Mesothelial cell of epicardium (in vitro differentiated cells): Measurements from ENCODE around the gene CD4. TPM values are rescaled to one million over a fixed set of nuclear protein-coding genes. Genes with fewer than 3 reads are reported as not detected.
"Not testable (repeated sequence)": the region's sequence is repeated elsewhere in the genome, so short reads cannot be mapped to it uniquely, and the experiment has no call there.

Experiments used
- DNase-seq, 2 experiments: peaks; one replicate each; pipeline ENCODE4 v3.0.0; 2021; ENCODE audit warnings: low spot score in 2 of 2; ENCODE audit not compliant: unreplicated experiment in 2 of 2
- H3K27ac Mint-ChIP-seq: 2 replicates; pipeline ENCODE4 v1.8.0; 2021; ENCODE audit warnings: mixed read lengths
- H3K27me3 Mint-ChIP-seq: 2 replicates; pipeline ENCODE4 v1.8.0; 2021; ENCODE audit warnings: low read depth, mixed read lengths
- H3K36me3 Mint-ChIP-seq: 2 replicates; pipeline ENCODE4 v1.8.0; 2021; ENCODE audit warnings: mixed read lengths
- H3K4me1 Mint-ChIP-seq: 2 replicates; pipeline ENCODE4 v1.8.0; 2021; ENCODE audit warnings: mixed read lengths
- H3K4me3 Mint-ChIP-seq: 2 replicates; pipeline ENCODE4 v1.8.0; 2021; ENCODE audit warnings: mild to moderate bottlenecking, moderate library complexity, mixed read lengths
- H3K9me3 Mint-ChIP-seq: 2 replicates; pipeline ENCODE4 v1.8.0; 2021; ENCODE audit warnings: mixed read lengths
- total RNA-seq: library from RNA; stranded (reverse); gene quantifications from 3 replicates; pipeline ENCODE4 v1.2.1, GENCODE V29; 2021
- TF ChIP-seq, protein P1 (sequence below): fragments of 200-600 bp; sonication (generic); IDR thresholded peaks from one replicate; pipeline ENCODE4 v1.5.0; 2021; ENCODE audit warnings: antibody characterized with exemption; ENCODE audit not compliant: unreplicated experiment

CD4 gene
- total RNA-seq, 1 donor from 2014 or later: 3.8 TPM

DNA sequence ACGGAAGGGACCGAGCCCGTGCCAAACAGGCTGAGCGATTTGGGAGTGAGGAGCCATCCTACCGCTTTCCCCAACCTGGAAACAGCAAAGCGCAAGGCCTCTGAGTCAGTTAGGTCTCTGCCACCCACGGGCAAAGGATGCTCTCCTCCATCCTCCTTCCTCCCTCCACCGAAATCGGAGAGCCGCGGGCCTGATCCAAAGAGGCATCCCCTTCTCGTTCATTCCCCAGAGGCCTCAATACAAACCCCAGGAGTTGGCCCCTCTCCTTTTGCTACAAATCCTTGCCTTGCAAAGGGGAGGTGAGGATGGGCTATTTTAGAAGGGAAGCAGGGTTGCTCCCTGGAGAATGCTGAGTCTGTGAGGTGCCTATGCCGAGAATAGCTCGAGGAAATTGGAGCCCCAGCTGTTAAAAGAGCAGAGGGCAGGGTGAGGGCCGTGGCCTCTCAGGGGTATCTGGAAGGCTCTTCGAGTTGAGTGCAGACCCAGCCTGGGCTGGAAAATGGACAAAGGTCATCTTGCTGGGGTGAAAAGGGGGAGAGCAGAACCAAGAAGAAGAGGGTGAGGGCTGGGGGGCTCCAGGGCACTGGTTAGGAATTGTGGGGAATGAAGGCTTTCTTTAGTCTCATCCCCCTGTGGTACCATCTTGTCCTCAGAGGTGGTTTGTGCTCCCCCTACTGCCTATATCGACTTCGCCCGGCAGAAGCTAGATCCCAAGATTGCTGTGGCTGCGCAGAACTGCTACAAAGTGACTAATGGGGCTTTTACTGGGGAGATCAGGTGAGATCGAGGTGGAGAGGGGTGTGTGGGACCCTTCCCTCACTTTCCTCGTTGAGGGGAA is 79.1 kb downstream of the CD4 start:
- DNase-seq: no peak

DNA sequence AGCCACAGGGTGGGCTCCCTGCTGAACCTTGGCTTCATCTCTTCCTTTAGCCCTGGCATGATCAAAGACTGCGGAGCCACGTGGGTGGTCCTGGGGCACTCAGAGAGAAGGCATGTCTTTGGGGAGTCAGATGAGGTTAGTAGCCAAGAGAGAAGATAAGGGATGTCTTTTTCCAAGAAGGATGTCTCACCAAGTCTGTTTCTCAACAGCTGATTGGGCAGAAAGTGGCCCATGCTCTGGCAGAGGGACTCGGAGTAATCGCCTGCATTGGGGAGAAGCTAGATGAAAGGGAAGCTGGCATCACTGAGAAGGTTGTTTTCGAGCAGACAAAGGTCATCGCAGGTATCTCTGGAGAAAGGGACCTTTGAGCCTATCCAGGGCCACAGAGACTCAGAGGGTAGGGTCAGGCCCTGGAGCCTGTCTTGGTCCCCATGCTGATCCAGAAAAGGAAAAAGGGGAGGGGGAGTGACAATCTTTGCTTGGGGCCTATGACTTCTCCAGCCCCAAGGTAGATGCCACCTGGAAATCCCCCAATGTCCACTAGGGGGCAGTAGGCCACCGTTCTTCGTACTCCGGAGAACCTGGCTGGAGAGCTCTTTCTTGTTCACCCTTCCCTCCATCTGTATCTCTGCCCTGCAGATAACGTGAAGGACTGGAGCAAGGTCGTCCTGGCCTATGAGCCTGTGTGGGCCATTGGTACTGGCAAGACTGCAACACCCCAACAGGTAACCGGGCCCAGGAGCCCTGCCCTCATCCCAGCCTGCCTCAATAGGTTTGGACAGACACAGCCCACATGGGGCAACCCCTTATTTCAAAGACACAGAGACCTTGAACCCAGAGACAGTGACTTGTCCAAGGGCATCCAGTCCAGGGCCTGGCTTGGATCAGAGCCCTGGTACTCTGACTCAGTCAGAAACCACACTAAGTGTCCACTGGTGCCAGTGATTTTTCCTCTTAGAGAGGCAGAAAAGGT is 80.0 kb downstream of the CD4 start:
- Mint-ChIP-seq H3K9me3 (no peaks in the 10 kb centered on the region), H3K4me1 (peaks cover 34% of the 10 kb centered on the region), H3K36me3 (peaks cover 21% of the 10 kb centered on the region), H3K27me3 (no peaks in the 10 kb centered on the region), H3K27ac (peak overlapping the region; percentile 83), H3K4me3 (peak overlapping the region; percentile 93)
- DNase-seq: peak; percentile 70 to 89
- TF ChIP-seq, protein P1, sequence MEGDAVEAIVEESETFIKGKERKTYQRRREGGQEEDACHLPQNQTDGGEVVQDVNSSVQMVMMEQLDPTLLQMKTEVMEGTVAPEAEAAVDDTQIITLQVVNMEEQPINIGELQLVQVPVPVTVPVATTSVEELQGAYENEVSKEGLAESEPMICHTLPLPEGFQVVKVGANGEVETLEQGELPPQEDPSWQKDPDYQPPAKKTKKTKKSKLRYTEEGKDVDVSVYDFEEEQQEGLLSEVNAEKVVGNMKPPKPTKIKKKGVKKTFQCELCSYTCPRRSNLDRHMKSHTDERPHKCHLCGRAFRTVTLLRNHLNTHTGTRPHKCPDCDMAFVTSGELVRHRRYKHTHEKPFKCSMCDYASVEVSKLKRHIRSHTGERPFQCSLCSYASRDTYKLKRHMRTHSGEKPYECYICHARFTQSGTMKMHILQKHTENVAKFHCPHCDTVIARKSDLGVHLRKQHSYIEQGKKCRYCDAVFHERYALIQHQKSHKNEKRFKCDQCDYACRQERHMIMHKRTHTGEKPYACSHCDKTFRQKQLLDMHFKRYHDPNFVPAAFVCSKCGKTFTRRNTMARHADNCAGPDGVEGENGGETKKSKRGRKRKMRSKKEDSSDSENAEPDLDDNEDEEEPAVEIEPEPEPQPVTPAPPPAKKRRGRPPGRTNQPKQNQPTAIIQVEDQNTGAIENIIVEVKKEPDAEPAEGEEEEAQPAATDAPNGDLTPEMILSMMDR: peak; percentile 90

More for the DNA sequence above, 79.1 kb downstream of the CD4 start:
- H3K4me1 Mint-ChIP-seq: peaks cover 34% of the 10 kb centered on the region
- peak overlapping the region; percentile 93 for H3K4me3 Mint-ChIP-seq
- H3K27ac Mint-ChIP-seq: peak overlapping the region; percentile 83
- H3K36me3 Mint-ChIP-seq: peaks cover 25% of the 10 kb centered on the region
- no peaks in the 10 kb centered on the region for H3K9me3 Mint-ChIP-seq
- no peaks in the 10 kb centered on the region for H3K27me3 Mint-ChIP-seq
- TF ChIP-seq, protein P1: no peak

DNA sequence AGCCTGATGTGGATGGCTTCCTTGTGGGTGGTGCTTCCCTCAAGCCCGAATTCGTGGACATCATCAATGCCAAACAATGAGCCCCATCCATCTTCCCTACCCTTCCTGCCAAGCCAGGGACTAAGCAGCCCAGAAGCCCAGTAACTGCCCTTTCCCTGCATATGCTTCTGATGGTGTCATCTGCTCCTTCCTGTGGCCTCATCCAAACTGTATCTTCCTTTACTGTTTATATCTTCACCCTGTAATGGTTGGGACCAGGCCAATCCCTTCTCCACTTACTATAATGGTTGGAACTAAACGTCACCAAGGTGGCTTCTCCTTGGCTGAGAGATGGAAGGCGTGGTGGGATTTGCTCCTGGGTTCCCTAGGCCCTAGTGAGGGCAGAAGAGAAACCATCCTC is 81.0 kb downstream of the CD4 start:
- Mint-ChIP-seq H3K36me3 (peaks cover 13% of the 10 kb centered on the region), H3K4me1 (peaks cover 34% of the 10 kb centered on the region)
- not testable (repeated sequence) for H3K27ac Mint-ChIP-seq

More for the DNA sequence above, 81.0 kb downstream of the CD4 start:
- not testable (repeated sequence) for H3K27me3 Mint-ChIP-seq, H3K4me3 Mint-ChIP-seq, DNase-seq, H3K9me3 Mint-ChIP-seq

Other genes starting within 250 kb of the CD4 start
- gene IFFO1, start 233.5 kb upstream of the CD4 start, total RNA-seq: 14.8 to 16.1 TPM (median 14.8 TPM) in 3 replicates
- 51.8 to 58.6 TPM (median 56.6 TPM) in 3 replicates for gene NOP2, start 221.2 kb upstream of the CD4 start, total RNA-seq
- 332 to 358 TPM (median 332 TPM) in 3 replicates for gene CHD4, start 182.1 kb upstream of the CD4 start, total RNA-seq
- gene LPAR5, start 153.6 kb upstream of the CD4 start, total RNA-seq: 1.3 to 1.7 TPM (median 1.3 TPM) in 3 replicates
- gene ACRBP, start 142.1 kb upstream of the CD4 start, total RNA-seq: 2.7 to 3.7 TPM (median 3.5 TPM) in 3 replicates
- 63.5 to 69.0 TPM (median 64.2 TPM) in 3 replicates for gene ING4, start 126.4 kb upstream of the CD4 start, total RNA-seq
- 94.9 to 101 TPM (median 96.3 TPM) in 3 replicates for gene ZNF384, start 100.2 kb upstream of the CD4 start, total RNA-seq
- gene PIANP, start 88.7 kb upstream of the CD4 start, total RNA-seq: 3.7 to 6.0 TPM (median 3.9 TPM) in 3 replicates
- gene COPS7A, start 65.5 kb upstream of the CD4 start, total RNA-seq: 34.1 to 37.6 TPM (median 34.8 TPM) in 3 replicates
- gene MLF2, start 36.4 kb upstream of the CD4 start, total RNA-seq: 195 to 203 TPM (median 202 TPM) in 3 replicates
- 320 to 338 TPM (median 323 TPM) in 3 replicates for gene PTMS, start 23.2 kb upstream of the CD4 start, total RNA-seq
- gene LAG3, start 17.0 kb upstream of the CD4 start, total RNA-seq: 2.7 to 3.8 TPM (median 3.5 TPM) in 3 replicates
- 10.8 to 11.5 TPM (median 11.0 TPM) in 3 replicates for gene GPR162, start 32.3 kb downstream of the CD4 start, total RNA-seq
- gene P3H3, start 38.9 kb downstream of the CD4 start, total RNA-seq: 80.7 to 86.2 TPM (median 83.8 TPM) in 3 replicates
- gene GNB3, start 51.4 kb downstream of the CD4 start, total RNA-seq: 22.9 to 24.3 TPM (median 23.0 TPM) in 3 replicates
- gene CDCA3, start 61.8 kb downstream of the CD4 start, total RNA-seq: 11.9 to 18.6 TPM (median 14.3 TPM) in 3 replicates
- 119 to 126 TPM (median 122 TPM) in 3 replicates for gene USP5, start 62.6 kb downstream of the CD4 start, total RNA-seq
- gene TPI1, start 78.0 kb downstream of the CD4 start, total RNA-seq: 473 to 488 TPM (median 484 TPM) in 3 replicates
- 2.4 to 4.1 TPM (median 2.9 TPM) in 3 replicates for gene SPSB2, start 83.8 kb downstream of the CD4 start, total RNA-seq
- gene LRRC23, start 115.3 kb downstream of the CD4 start, total RNA-seq: 11.6 to 14.4 TPM (median 13.4 TPM) in 3 replicates
- 30.2 to 30.7 TPM (median 30.2 TPM) in 3 replicates for gene ENO2, start 125.1 kb downstream of the CD4 start, total RNA-seq
- gene ATN1, start 138.4 kb downstream of the CD4 start, total RNA-seq: 193 to 205 TPM (median 195 TPM) in 3 replicates
- not detected in 3 replicates for gene RNU7-1, start 154.3 kb downstream of the CD4 start, total RNA-seq
- gene C12orf57, start 154.5 kb downstream of the CD4 start, total RNA-seq: 203 to 215 TPM (median 204 TPM) in 3 replicates
- gene PTPN6, start 161.8 kb downstream of the CD4 start, total RNA-seq: 21.6 to 26.2 TPM (median 23.6 TPM) in 3 replicates
- gene PHB2, start 181.1 kb downstream of the CD4 start, total RNA-seq: 221 to 229 TPM (median 224 TPM) in 3 replicates
- 31.6 to 37.7 TPM (median 33.5 TPM) in 3 replicates for gene EMG1, start 181.4 kb downstream of the CD4 start, total RNA-seq
- 44.6 to 45.9 TPM (median 45.1 TPM) in 3 replicates for gene LPCAT3, start 228.9 kb downstream of the CD4 start, total RNA-seq